Activated CD8-positive, alpha-beta memory T cell treated with anti-CD3 and anti-CD28 coated beads, Interleukin-2, amount 50 U/mL, for 1 hour (primary cell): ENCODE results near the gene USP44.

ENCODE experiments used
- DNase-seq: peaks from one replicate; pipeline ENCODE4 v3.0.0-alpha.2; 2020; ENCODE audit errors: extremely low read depth

USP44 gene

GRCh38 chr12:95548056-95548538, 3.2 kb downstream of the USP44 start:
- DNase-seq: no peak

- no peak for DNase-seq
Measured at GRCh38 chr12:95547522-95548055, 3.7 kb downstream of the USP44 start.

GRCh38 chr12:95546491-95546813, 4.8 kb downstream of the USP44 start:
- DNase-seq: no peak

DNA sequence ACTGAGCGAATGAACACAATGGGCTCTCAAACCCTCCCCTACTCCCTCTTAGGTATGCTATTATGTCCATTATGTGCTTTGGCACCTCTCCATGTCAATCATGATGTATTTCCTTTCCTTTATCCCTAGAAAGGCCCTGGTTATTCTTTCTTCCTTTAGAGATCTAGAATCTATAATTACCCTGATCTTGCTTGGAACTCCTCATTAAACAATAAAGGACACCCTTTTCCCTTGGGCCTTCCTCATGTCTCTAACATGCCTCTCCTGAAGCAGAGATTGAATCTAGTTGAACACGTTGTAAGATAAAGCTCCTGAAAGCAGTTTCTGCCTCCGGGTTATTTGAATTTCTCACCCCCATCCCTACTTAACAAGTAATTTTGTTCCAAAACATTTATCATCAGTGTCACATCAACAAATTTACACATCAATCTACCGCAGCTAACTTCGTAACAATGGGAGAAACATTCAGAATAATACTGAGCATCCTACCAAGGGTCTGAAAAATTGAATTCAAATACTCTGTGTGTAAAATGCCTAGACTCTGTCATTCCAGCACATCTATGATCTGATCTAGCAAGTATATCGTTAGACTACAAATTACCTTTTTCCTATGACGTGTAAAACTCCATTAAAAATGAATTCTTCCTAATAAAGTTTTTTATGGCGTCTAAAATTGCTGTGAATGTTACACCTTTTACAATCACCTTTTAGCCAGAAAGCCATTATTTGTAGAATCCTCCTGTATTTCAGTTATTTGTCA, 5.4 kb downstream of the USP44 start:
- DNase-seq: no peak

DNA sequence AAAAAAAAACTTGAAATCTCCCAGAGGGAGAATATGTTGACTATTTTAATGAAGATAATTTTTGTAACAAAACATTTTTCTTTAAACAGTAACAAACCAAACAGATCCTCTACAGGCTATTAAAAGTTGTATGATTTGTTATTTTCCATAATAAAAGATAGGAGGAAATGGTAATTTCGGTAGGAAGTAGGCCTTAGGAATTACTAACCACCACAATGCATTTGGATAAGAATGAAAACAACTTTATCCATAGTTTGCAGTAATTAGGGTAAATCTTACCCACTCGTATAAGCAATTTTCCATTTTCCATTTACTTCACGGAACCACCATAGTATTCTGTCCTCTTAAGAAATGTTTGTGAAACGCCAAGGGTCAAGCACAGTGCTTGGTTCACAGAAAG, 6.0 kb downstream of the USP44 start:
- no peak for DNase-seq

- DNase-seq: no peak
Measured at GRCh38 chr12:95544756-95545155, 6.5 kb downstream of the USP44 start.

DNA sequence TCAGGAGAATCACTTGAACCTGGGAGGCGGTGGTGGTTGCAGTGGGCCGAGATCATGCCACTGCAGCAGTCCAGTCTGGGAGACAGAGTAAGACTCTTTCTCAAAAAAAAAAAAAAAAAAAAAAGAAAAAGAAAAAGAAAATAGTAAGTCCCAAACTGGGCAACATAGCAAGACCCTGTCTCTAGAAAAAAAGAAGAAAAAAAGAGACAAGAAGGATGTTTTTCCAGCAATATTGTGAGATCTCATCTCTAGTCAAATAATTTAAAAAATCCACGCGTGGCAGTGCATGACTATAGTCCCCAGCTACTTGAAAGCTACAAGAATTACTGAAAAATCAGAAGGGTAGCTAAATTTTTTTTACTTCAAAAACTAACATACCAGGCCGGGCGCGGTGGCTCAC, 8.0 kb downstream of the USP44 start:
- no peak for DNase-seq

GRCh38 chr12:95541436-95541835, 9.8 kb downstream of the USP44 start:
- no peak for DNase-seq

DNA sequence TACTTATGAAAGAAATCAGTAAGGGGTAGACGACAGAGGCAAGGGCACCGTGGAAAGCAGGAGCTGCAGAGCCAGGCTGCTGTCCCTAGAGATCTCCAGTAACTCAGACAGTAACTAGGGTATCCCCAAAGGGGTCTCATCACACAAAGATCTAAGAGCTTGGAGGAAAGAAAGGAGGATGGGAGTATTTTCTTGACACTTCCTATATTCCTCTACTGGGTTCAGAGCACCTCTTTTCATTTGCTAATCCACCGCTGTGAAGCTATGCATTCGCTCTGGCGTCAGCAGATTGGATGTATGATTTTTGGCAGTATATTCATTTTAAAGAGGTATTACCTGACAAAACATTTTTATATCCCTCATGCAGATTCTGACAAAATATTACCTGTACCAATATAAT, 12.6 kb downstream of the USP44 start:
- DNase-seq: no peak

GRCh38 chr12:95538006-95538405, 13.3 kb downstream of the USP44 start:
- DNase-seq: no peak

- DNase-seq: no peak
Measured at GRCh38 chr12:95533985-95534384, 17.3 kb downstream of the USP44 start.

DNA sequence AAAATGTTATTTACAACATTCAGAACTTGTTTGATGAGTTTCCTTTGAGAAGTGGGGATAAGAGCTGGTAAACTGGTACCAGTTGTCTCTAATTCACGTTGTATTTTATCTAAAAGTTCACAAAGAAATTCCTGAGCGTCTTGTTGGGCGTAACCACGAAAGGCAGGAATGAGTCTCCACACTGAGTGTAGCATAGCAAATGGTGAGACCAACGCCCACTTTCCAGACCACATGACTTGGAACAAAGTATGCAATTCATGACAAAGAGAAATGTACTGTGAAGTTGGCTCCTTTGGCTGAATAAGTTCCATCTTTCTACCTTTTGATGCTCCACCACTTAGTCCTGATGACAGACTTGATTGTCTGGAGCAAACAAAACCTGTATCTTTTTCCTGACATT, 18.4 kb downstream of the USP44 start:
- DNase-seq: no peak

DNA sequence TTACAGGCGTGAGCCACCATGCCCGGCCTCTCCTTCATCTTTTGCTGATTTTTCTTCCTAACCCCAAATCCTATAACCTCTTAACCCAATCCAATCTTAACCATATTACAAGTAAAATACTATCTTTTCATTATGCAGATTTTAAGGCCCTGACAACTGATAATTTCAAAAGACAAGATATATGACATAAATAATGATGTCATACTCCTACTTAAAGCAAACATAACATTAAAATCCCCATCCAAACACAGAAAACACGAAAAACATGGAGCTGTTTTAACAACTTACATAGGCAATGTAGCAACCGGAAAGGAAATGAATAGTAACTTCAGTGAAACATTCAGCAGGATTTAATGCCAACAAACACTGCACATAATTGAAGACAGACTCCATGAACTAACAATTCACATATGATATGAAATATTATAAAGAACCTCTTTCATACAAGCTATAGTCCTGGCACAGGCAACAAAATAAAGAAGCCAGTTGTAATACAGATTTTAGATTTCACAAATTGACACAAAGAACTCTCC, 21.5 kb downstream of the USP44 start:
- no peak for DNase-seq

GRCh38 chr12:95528431-95528830, 22.8 kb downstream of the USP44 start:
- DNase-seq: no peak

- DNase-seq: no peak
Measured at GRCh38 chr12:95522692-95523091, 28.6 kb downstream of the USP44 start.

DNA sequence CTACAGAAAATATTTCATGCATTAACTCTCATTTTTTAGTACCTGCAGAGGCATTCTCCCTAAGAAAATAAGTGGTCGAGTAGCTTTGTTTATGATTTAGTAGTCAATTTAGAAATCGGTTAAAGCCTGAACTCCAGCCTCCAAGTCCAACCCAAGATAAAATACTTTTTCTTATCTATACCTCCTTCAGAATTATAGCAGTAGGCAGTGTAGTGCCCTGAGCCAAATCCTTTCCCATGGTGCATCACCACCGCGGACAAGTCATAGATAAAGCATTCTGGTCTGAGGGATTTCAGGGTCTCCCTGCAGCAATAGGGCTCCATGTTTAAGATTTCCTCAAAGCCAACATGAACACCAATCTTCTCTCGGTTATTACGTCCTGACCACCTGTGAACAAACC, 30.5 kb downstream of the USP44 start:
- DNase-seq: no peak

GRCh38 chr12:95518944-95519343, 32.3 kb downstream of the USP44 start:
- no peak for DNase-seq

GRCh38 chr12:95517246-95517645, 34.0 kb downstream of the USP44 start:
- DNase-seq: no peak

DNA sequence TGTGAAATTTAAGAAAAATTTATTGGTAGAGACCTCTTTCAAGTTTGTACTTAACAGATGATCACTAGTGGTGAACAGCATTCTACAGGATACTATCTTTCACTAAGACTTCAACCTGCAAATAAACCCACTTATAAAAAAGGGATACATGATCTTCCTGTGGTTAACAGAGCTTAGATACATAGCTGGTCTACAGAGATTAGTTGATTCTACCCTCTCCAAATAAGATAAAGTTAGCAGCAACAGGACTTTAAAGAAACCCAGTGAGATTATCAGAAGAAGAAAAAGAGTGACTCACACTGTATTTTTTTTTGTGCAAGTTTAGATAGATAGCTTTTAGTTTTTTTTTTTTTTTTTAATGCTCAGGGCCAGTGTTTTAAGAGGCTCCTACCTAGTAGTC, 34.5 kb downstream of the USP44 start:
- DNase-seq: no peak

DNA sequence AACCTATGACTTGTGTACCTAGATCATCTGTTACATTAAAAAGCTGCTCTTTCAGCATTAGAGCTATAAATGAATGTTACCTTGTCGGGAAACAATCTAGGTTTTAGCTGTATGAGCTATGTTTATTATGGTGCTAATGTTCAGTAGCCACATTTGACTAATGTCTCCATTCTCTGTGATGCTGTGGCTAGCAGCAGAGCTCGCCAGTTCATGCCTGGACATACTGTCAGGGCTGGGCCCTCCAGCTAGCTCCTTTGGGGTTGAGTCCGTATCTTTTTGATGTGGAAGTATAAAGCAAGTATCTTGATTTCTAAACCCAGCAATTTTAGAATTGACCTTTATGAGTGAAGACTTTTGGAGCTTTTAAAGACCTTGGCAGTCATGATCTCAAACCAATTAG, 36.1 kb downstream of the USP44 start:
- no peak for DNase-seq

GRCh38 chr12:95513599-95513998, 37.7 kb downstream of the USP44 start:
- DNase-seq: no peak

GRCh38 chr12:95511977-95512376, 39.3 kb downstream of the USP44 start:
- DNase-seq: no peak

DNA sequence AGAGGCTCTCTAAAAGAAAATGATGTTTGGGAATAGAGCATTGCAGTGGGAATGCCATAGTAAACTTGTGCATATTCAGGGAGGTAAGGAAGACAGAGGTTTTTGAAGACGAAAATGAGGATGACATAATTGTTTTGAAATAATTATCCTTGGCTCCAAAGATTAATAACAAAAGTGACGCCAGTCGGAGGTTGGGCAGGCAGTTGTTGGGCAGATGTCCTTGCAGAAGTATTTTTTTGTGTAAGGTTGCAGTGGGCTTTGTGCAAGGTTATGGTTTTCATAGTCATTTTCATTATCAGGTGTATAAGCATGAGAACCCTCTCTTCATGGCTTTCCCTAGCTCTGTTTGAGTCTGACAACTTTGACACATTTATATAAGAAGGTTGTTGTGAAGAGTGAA, 42.0 kb downstream of the USP44 start:
- DNase-seq: no peak
